Natural killer cell (primary cell): Measurements from ENCODE around the gene RGMA. TPM values are rescaled to one million over a fixed set of nuclear protein-coding genes. Genes with fewer than 3 reads are reported as not detected.

Source experiments
- ATAC-seq, 3 donors: fragments of 150-1000 bp in 2 of 3; fragments of 200-7000 bp in 1 of 3; cut with Tn5 transposase; 1 replicate in 1 of 3; 2 replicates in 2 of 3; pipeline ENCODE4 v1.10.0; 2021; ENCODE audit warnings: mild to moderate bottlenecking in 2 of 3, moderate library complexity in 2 of 3
- DNase-seq, 2 donors: peaks; one replicate each; pipeline versions ENCODE4 v3.0.0 to v3.0.0-alpha.2; 2013 to 2021; ENCODE audit warnings: mixed read lengths in 1 of 2
- H3K27ac ChIP-seq: one replicate; pipeline ENCODE4 v1.5.1; 2013; ENCODE audit warnings: mild to moderate bottlenecking, low read length
- H3K27me3 ChIP-seq: one replicate; pipeline ENCODE4 v1.6.1; 2013; ENCODE audit warnings: low read length; ENCODE audit not compliant: control insufficient read depth, insufficient read depth
- H3K36me3 ChIP-seq: one replicate; pipeline ENCODE4 v1.6.1; 2013; ENCODE audit warnings: low read length; ENCODE audit not compliant: control insufficient read depth, insufficient read depth
- H3K4me1 ChIP-seq: one replicate; pipeline ENCODE4 v1.6.1; 2013; ENCODE audit warnings: low read length; ENCODE audit not compliant: control insufficient read depth, insufficient read depth
- H3K4me3 ChIP-seq: one replicate; pipeline ENCODE4 v1.5.1; 2013; ENCODE audit warnings: low read length
- H3K9me3 ChIP-seq: one replicate; pipeline ENCODE4 v1.6.1; 2013; ENCODE audit warnings: low read length; ENCODE audit not compliant: control insufficient read depth, insufficient read depth
- H3K27ac Mint-ChIP-seq, 2 donors: one replicate each; pipeline ENCODE4 v1.8.0; 2022; ENCODE audit warnings: mild to moderate bottlenecking in 2 of 2, mixed read lengths in 2 of 2, moderate library complexity in 1 of 2
- H3K27me3 Mint-ChIP-seq, 2 donors: one replicate each; pipeline ENCODE4 v1.8.0; 2022; ENCODE audit warnings: low read depth in 2 of 2, mixed read lengths in 2 of 2
- H3K36me3 Mint-ChIP-seq: one replicate; pipeline ENCODE4 v1.8.0; 2022; ENCODE audit warnings: mixed read lengths
- H3K4me1 Mint-ChIP-seq, 2 donors: one replicate each; pipeline ENCODE4 v1.8.0; 2022; ENCODE audit warnings: mixed read lengths in 2 of 2
- H3K4me3 Mint-ChIP-seq: one replicate; pipeline ENCODE4 v1.8.0; 2022; ENCODE audit warnings: mild to moderate bottlenecking, moderate library complexity, mixed read lengths
- H3K9me3 Mint-ChIP-seq, 2 donors: one replicate each; pipeline ENCODE4 v1.8.0; 2022; ENCODE audit warnings: mixed read lengths in 2 of 2
- CTCF ChIP-seq: fragments of 200-600 bp; IDR thresholded peaks from one replicate; pipeline ENCODE4 v1.8.0; 2022; ENCODE audit warnings: antibody characterized with exemption
- WGBS: methylation state at CpG from one replicate; pipeline ENCODE4 v1.1.7; 2013; ENCODE audit warnings: missing lambda C conversion rate; ENCODE audit not compliant: insufficient coverage; 5-methylcytosine and 5-hydroxymethylcytosine counted together
- intact Hi-C: fragments of 100-400 bp; cut with micrococcal nuclease; formaldehyde crosslinking; loops from one replicate; pipeline ENCODE4 v1.14.2; 2022
- total RNA-seq, 4 donors: library from RNA; stranded (reverse); fragments of 120-200 nt in 1 of 4; gene quantifications; one replicate each; pipeline versions ENCODE4 v1.2.3 to v1.2.4, GENCODE V29; 2013 to 2022

The RGMA gene
- total RNA-seq, 3 donors from 2014 or later (not counting 1 experiment from before 2014, with no cell fraction given) = not detected

GRCh38 chr15:93036951-93037819 lies 51.8 kb downstream of the RGMA start:
- peaks cover 6 to 10% of the 10 kb centered on the region in 2 donors for H3K4me1 Mint-ChIP-seq
- peaks cover 5 to 6% of the 10 kb centered on the region in 2 donors for H3K27me3 Mint-ChIP-seq
- H3K27ac Mint-ChIP-seq = no peak overlapping the region
- no peaks in the 10 kb centered on the region for H3K27me3 ChIP-seq
- H3K9me3 Mint-ChIP-seq = no peaks in the 10 kb centered on the region
- no peak for DNase-seq
- no peak overlapping the region for H3K4me3 Mint-ChIP-seq
- no peak overlapping the region for H3K4me3 ChIP-seq
- H3K27ac ChIP-seq = no peak overlapping the region
- H3K36me3 ChIP-seq = no peaks in the 10 kb centered on the region
- 85% methylated on average over 29 of the region's 29 CpGs for WGBS
- no peaks in the 10 kb centered on the region for H3K9me3 ChIP-seq
- intact Hi-C loops = no loop called here
- ATAC-seq = no peak
- TF ChIP-seq CTCF = no peak
- no peaks in the 10 kb centered on the region for H3K36me3 Mint-ChIP-seq
- H3K4me1 ChIP-seq = peaks cover 10% of the 10 kb centered on the region

GRCh38 chr15:93035953-93036810 lies 52.8 kb downstream of the RGMA start:
- H3K4me1 Mint-ChIP-seq = peaks cover 6 to 12% of the 10 kb centered on the region in 2 donors
- Histone ChIP-seq H3K27ac (no peak overlapping the region), H3K27me3 (no peaks in the 10 kb centered on the region), H3K9me3 (no peaks in the 10 kb centered on the region), H3K4me3 (no peak overlapping the region), H3K36me3 (no peaks in the 10 kb centered on the region), H3K4me1 (peaks cover 10% of the 10 kb centered on the region)
- no peaks in the 10 kb centered on the region for H3K36me3 Mint-ChIP-seq
- intact Hi-C loops = no loop called here
- H3K9me3 Mint-ChIP-seq = no peaks in the 10 kb centered on the region
- H3K4me3 Mint-ChIP-seq = peak overlapping the region; percentile 68
- 56% methylated on average over 27 of the region's 32 CpGs for WGBS
- H3K27ac Mint-ChIP-seq = peak overlapping the region; percentile 41 to 64
- DNase-seq (peak in 1 of 2 donors; percentile 73), ATAC-seq (peak; percentile 80 to 96 (median 95))
- peaks cover 5 to 6% of the 10 kb centered on the region in 2 donors for H3K27me3 Mint-ChIP-seq
- TF ChIP-seq CTCF = peak; percentile 70

GRCh38 chr15:93035092-93035915 lies 53.7 kb downstream of the RGMA start:
- Histone ChIP-seq H3K36me3 (no peaks in the 10 kb centered on the region), H3K9me3 (no peaks in the 10 kb centered on the region), H3K27me3 (no peaks in the 10 kb centered on the region), H3K4me3 (no peak overlapping the region), H3K27ac (no peak overlapping the region), H3K4me1 (peaks cover 18% of the 10 kb centered on the region)
- Mint-ChIP-seq H3K4me1 (peaks cover 11 to 18% of the 10 kb centered on the region in 2 donors), H3K36me3 (no peaks in the 10 kb centered on the region), H3K9me3 (no peaks in the 10 kb centered on the region), H3K27me3 (peaks cover 3 to 6% of the 10 kb centered on the region in 2 donors), H3K27ac (peak overlapping the region in 1 of 2 donors; percentile 7), H3K4me3 (no peak overlapping the region)
- 75% methylated on average over 18 of the region's 18 CpGs for WGBS
- intact Hi-C loops = no loop called here
- ATAC-seq = no peak
- no peak for DNase-seq
- no peak for TF ChIP-seq CTCF
